GM10266 (cell line): Measurements from ENCODE around the gene STOX1.
"Not testable (repeated sequence)": the region's sequence is repeated elsewhere in the genome, so short reads cannot be mapped to it uniquely, and the experiment has no call there.

Experiments
- DNase-seq: peaks from one replicate; pipeline ENCODE4 v3.0.0; 2012; ENCODE audit errors: extremely low spot score
- TF ChIP-seq, protein P1 (sequence below): IDR thresholded peaks from 2 replicates; pipeline ENCODE4 v1.5.1; 2012; ENCODE audit warnings: mild to moderate bottlenecking, low read depth; ENCODE audit not compliant: control insufficient read depth, insufficient read depth; ENCODE audit errors: missing control alignments

Gene STOX1

DNA sequence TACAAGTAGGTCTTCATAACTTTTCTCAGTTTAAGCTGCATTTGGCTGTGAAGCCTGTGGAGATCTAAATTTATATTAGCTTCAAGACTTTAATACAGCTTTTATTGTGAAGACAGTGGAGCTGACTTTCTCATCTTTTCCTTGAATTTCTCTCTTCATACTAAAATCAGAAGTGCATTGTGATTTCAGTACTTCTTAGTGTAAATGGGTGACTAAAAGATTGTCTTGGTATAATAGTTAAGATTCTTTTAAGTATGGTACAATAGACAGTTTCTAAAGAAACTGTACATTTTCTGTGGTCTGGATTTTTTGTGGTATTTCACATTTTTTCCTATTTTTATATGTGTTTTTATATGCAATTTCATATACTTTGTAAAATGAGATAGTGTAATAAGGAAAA is 107.7 kb downstream of the STOX1 start:
- no peak for DNase-seq
- TF ChIP-seq, protein P1, sequence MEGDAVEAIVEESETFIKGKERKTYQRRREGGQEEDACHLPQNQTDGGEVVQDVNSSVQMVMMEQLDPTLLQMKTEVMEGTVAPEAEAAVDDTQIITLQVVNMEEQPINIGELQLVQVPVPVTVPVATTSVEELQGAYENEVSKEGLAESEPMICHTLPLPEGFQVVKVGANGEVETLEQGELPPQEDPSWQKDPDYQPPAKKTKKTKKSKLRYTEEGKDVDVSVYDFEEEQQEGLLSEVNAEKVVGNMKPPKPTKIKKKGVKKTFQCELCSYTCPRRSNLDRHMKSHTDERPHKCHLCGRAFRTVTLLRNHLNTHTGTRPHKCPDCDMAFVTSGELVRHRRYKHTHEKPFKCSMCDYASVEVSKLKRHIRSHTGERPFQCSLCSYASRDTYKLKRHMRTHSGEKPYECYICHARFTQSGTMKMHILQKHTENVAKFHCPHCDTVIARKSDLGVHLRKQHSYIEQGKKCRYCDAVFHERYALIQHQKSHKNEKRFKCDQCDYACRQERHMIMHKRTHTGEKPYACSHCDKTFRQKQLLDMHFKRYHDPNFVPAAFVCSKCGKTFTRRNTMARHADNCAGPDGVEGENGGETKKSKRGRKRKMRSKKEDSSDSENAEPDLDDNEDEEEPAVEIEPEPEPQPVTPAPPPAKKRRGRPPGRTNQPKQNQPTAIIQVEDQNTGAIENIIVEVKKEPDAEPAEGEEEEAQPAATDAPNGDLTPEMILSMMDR: no peak

DNA sequence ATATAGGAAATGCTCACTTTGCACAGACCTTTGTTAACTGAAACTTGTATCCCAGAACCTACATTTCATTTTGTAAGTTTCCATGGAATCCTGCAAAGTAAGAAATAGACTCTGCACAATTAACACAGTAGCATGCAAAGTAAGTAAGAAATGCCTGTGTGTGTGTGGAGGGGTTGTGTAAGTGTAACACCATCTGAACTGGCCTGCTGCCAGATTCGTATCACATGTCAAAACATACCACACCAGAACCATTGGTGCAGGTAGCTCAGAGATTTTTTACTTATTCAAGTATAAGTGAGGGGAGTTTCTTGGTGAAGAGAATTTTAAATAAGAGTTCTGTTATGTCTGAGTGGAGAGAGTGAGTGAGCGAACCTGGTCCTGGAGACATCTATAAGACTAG is 110.8 kb downstream of the STOX1 start:
- no peak for DNase-seq
- TF ChIP-seq, protein P1: no peak

DNA sequence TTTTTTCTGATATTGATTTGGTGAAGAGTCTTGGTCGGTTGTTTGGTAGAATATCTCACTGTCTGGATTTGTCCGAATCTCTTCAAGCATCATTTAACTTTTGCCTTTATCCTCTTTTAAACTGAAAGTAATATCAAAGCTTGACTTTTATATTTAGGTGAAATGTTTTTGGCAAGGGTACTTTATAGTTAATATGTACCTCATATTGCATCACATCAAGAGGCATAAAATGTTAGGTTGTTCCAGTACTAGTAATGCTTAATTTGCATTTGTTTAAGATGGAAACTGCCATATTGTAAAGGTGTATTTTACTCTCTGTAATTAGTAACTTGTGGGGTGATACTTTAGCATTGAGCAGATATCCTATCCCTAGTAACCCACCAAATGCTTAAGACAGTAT is 111.6 kb downstream of the STOX1 start:
- TF ChIP-seq, protein P1: no peak
- DNase-seq: no peak

DNA sequence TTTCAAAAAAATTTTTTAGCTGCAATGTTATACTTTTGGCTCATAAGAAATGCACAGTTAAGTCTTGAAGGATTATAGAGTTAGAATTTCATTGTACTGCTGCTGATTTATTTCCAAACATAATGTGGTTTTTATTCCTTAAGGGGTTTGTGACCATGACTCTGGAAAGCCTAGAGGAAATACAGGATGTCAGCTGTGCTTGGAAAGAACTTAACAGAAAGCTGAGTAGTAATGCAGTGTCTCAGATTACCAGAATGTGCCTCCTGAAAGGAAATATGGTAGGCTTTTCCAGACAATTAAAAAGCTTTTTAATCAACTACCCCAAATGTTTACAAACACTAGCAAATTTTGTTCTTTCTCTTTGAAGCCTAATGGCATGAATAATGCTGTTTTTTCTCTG is 113.6 kb downstream of the STOX1 start:
- not testable (repeated sequence) for DNase-seq
